LNCaP clone FGC (cell line): ENCODE data around the gene ZNF101.

Experiments used
- DNase-seq: peaks from one replicate; pipeline ENCODE4 v3.0.0-alpha.2; 2011; ENCODE audit warnings: low read depth
- H3K4me3 ChIP-seq: 2 replicates; pipeline ENCODE4 v1.5.1; 2011; ENCODE audit warnings: mild to moderate bottlenecking, low read depth, low read length, control low read depth
- CTCF ChIP-seq: IDR thresholded peaks from 2 replicates; pipeline ENCODE4 v1.5.1; 2012; ENCODE audit warnings: mild to moderate bottlenecking; ENCODE audit not compliant: control insufficient read depth, insufficient read depth; ENCODE audit errors: extremely low read depth

The ZNF101 gene

DNA sequence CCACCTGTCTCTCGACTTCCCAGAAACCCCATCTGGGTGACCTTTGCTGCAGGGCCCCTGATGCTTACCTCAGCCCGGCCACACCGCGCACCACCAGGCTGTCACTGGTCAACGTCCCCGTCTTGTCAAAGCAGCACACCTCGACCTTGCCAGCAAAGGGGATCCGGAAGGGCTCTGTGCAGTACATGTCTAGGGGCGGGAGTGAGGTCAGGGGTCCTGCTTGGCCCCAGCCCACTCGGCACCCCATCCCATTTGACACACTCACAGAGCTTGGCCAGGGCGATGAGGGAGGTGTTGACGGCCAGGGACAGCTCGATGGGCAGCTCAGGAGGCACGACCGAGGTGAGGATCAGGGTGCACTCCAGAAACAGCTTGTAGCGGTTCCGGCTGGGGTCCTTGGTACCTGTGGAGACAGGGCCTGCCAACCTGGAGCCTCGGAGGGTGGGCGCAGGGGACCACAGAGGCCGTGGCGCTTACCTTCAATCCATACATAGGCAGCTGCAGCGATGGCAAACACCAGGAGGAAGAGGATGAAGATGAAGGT, 13.5 kb upstream of the ZNF101 start:
- no peak for TF ChIP-seq CTCF
- no peak overlapping the region for H3K4me3 ChIP-seq
- no peak for DNase-seq

DNA sequence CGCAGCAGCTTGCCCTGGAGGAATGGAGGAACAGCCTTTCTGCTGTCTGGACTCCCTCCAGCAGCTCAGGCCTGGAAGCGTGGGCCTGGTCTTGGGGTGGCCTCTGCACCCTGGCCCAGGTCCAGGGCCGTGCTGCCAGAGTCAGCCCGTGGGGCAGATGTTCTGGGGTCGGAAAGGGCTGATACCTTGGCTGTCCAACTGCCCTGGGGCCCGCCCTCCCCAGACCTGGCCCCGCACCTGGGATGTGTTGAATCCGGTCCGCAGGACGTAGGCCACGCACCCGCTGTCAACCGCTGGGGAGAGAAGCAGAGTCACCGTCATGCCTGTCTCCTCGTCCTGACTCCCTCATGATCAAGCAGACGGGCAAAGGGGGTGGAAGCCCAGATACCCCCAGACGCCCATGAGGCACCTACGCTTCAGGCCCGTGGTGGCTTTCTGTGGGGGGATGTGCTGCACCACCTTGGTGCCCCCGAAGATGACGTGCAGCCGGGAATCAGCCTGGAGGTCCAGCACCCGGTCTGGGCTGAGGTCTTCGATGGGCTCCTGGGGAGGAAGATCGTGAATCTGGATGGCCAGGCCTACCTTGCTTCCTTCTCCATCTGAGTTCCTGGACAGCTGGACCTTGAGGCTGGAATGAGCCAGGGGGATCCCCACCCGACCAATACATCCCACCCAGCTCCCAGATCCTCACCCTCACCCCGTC, 12.8 kb upstream of the ZNF101 start:
- TF ChIP-seq CTCF, result no peak
- DNase-seq, result no peak
- no peak overlapping the region for H3K4me3 ChIP-seq

GRCh38 chr19:19656451-19657396, 11.9 kb upstream of the ZNF101 start:
- no peak for DNase-seq
- TF ChIP-seq CTCF, result no peak
- no peak overlapping the region for H3K4me3 ChIP-seq

DNA sequence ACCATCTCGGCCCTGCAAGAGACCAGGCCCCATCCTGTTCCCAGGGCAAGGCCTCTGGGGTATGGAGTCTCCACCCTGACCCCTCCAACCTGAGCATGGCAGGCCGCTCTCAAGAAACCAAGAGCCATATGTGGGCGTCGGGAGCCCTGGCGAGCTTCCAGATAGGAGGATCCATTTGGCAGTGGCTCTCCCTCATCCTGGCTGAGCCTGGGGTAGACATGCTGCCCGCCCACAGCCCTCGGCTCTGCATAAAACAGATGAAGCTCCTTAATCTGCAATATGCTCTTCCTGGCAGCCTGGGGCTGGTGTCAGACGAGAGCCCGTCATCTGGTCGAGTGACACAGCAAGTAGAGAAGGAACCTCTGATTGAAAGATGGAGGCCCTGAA, 11.2 kb upstream of the ZNF101 start:
- no peak overlapping the region for H3K4me3 ChIP-seq
- no peak for DNase-seq
- TF ChIP-seq CTCF, result no peak

DNA sequence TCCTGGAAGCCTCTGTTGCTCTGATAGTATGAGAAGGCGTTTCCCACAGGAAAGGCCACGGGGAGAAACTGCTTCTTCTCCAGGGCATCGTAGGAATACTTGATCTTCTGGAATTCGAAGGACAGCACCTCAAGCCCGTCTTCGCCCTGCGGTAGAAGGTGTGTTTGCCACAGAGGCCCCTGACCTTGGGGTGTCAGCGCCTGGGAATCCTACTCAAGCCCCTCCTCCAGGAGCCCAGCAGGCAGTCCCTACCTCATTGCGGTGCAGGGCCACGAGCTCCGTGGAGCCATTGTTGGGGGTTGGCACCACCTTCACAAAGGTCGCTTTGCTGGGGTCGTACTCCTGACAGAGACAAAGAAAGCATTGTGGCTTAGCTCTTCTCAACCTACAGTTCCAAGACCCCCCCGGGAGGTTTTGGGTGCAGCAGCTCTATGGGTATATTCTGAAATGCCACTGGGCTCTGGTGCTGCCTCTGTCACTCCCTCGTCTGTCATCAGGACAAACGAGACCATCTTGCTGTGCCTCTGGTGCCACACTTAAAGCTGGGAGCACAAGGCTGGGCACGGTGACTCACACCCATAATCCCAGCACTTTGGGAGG, 8.9 kb upstream of the ZNF101 start:
- no peak for TF ChIP-seq CTCF
- H3K4me3 ChIP-seq, result no peak overlapping the region
- no peak for DNase-seq

DNA sequence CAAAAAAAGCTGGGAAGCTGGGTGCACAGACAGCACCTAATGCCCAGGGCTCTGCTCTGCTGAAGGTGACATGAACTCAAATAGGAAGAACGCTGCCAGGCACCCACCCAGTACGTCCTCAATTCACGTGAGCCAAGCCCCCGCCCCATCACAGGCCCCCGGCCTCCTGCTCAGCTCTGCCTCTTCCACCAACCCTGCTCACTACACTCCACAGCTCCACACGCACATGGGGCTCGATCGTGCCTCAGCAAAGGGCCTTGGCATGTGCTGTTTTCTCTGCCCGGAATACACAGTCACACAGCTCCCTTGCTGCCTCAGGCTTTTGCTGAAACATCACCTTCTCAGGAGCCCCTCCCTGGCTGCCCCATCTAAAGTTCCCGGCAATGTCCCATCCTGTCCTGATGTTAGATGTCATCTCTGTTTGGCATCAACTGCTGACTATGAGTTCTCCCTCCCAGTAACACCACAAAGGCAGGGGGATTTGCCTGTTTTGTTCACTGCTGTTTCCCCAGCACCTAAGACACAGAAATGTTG, 7.4 kb upstream of the ZNF101 start:
- H3K4me3 ChIP-seq, result no peak overlapping the region

More for the DNA sequence above, 7.4 kb upstream of the ZNF101 start:
- no peak for TF ChIP-seq CTCF
- no peak for DNase-seq
